ENCODE results near the gene PDSS2. TPM values are rescaled to one million over a fixed set of nuclear protein-coding genes. Genes with fewer than 3 reads are reported as not detected.

Gene PDSS2
- total RNA-seq, 2 experiments from 2014 or later: 12.8 to 15.4 TPM

GRCh38 chr6:107331409-107332386 lies 127.7 kb downstream of the PDSS2 start:
- Mint-ChIP-seq H3K4me3 (no peak overlapping the region), H3K27ac (no peak overlapping the region), H3K27me3 (no peaks in the 10 kb centered on the region), H3K4me1 (peaks cover 14% of the 10 kb centered on the region), H3K36me3 (peaks cover 21% of the 10 kb centered on the region), H3K9me3 (peaks cover 4% of the 10 kb centered on the region)
- DNase-seq (no peak), ATAC-seq (ENCODE audit: low read depth) (no peak)
- POLR2A ChIA-PET: interaction anchor here (1.8 kb wide), 1 partner anchor 127 kb away, joined by 13 read pairs; the partner anchor contains the start of gene PDSS2

- no peak for DNase-seq
- POLR2A ChIA-PET: interaction anchor here (1.8 kb wide), 1 partner anchor 129 kb away, joined by 13 read pairs; the partner anchor contains the start of gene PDSS2
- Mint-ChIP-seq H3K27ac (peak overlapping the region; percentile 18), H3K36me3 (peaks cover 21% of the 10 kb centered on the region), H3K9me3 (peaks cover 3% of the 10 kb centered on the region), H3K27me3 (no peaks in the 10 kb centered on the region), H3K4me3 (peak overlapping the region; percentile 28), H3K4me1 (peaks cover 13% of the 10 kb centered on the region)
- ATAC-seq (ENCODE audit: low read depth): peak; percentile 92
These were observed 129.2 kb downstream of the PDSS2 start for GRCh38 chr6:107330168-107330567.

- DNase-seq (no peak), ATAC-seq (ENCODE audit: low read depth) (no peak)
- H3K36me3 Mint-ChIP-seq: peaks cover 18% of the 10 kb centered on the region
- H3K4me3 Mint-ChIP-seq: no peak overlapping the region
- peaks cover 12% of the 10 kb centered on the region for H3K4me1 Mint-ChIP-seq
- H3K27ac Mint-ChIP-seq: no peak overlapping the region
- POLR2A ChIA-PET: interaction anchor here (1.8 kb wide), 1 partner anchor 130 kb away, joined by 13 read pairs; the partner anchor contains the start of gene PDSS2
- peaks cover 2% of the 10 kb centered on the region for H3K9me3 Mint-ChIP-seq
- H3K27me3 Mint-ChIP-seq: no peaks in the 10 kb centered on the region
These were observed 130.1 kb downstream of the PDSS2 start for GRCh38 chr6:107329063-107329860.

GRCh38 chr6:107328081-107328480 lies 131.3 kb downstream of the PDSS2 start:
- no peaks in the 10 kb centered on the region for H3K9me3 Mint-ChIP-seq
- no peaks in the 10 kb centered on the region for H3K27me3 Mint-ChIP-seq
- peaks cover 11% of the 10 kb centered on the region for H3K36me3 Mint-ChIP-seq
- DNase-seq (no peak), ATAC-seq (ENCODE audit: low read depth) (no peak)
- peaks cover 14% of the 10 kb centered on the region for H3K4me1 Mint-ChIP-seq
- POLR2A ChIA-PET: no interaction called here
- no peak overlapping the region for H3K27ac Mint-ChIP-seq
- H3K4me3 Mint-ChIP-seq: no peak overlapping the region

GRCh38 chr6:107323133-107323785 lies 136.1 kb downstream of the PDSS2 start:
- POLR2A ChIA-PET: no interaction called here

GRCh38 chr6:107321793-107322192 lies 137.6 kb downstream of the PDSS2 start:
- H3K36me3 Mint-ChIP-seq: peaks cover 7% of the 10 kb centered on the region
- peak; percentile 42 for ATAC-seq (ENCODE audit: low read depth)
- no peaks in the 10 kb centered on the region for H3K9me3 Mint-ChIP-seq
- POLR2A ChIA-PET: no interaction called here
- H3K27ac Mint-ChIP-seq: no peak overlapping the region
- peaks cover 8% of the 10 kb centered on the region for H3K4me1 Mint-ChIP-seq
- H3K4me3 Mint-ChIP-seq: no peak overlapping the region
- DNase-seq: no peak
- no peaks in the 10 kb centered on the region for H3K27me3 Mint-ChIP-seq

More at GRCh38 chr6:107323133-107323785, 136.1 kb downstream of the PDSS2 start:
- peaks cover 9% of the 10 kb centered on the region for H3K36me3 Mint-ChIP-seq
- H3K27ac Mint-ChIP-seq: no peak overlapping the region
- DNase-seq (no peak), ATAC-seq (ENCODE audit: low read depth) (no peak)
- no peaks in the 10 kb centered on the region for H3K9me3 Mint-ChIP-seq
- no peak overlapping the region for H3K4me3 Mint-ChIP-seq
- H3K4me1 Mint-ChIP-seq: peaks cover 8% of the 10 kb centered on the region
- H3K27me3 Mint-ChIP-seq: no peaks in the 10 kb centered on the region

- peaks cover 8% of the 10 kb centered on the region for H3K4me1 Mint-ChIP-seq
- no peaks in the 10 kb centered on the region for H3K27me3 Mint-ChIP-seq
- no peaks in the 10 kb centered on the region for H3K9me3 Mint-ChIP-seq
- peaks cover 6% of the 10 kb centered on the region for H3K36me3 Mint-ChIP-seq
- POLR2A ChIA-PET: interaction anchor here (0.6 kb wide), 1 partner anchor 60 kb away, joined by 3 read pairs; no protein-coding TSS in a partner anchor
- DNase-seq (no peak), ATAC-seq (ENCODE audit: low read depth) (no peak)
- no peak overlapping the region for H3K4me3 Mint-ChIP-seq
- H3K27ac Mint-ChIP-seq: no peak overlapping the region
These were observed 139.3 kb downstream of the PDSS2 start for GRCh38 chr6:107319906-107320530.

- POLR2A ChIA-PET: interaction anchor here (0.8 to 2.0 kb wide), 6 partner anchors 141 to 530 kb away, joined by 3 to 16 read pairs (median 3); partner anchors contain the start of gene PDSS2
- H3K27me3 Mint-ChIP-seq: no peaks in the 10 kb centered on the region
- H3K9me3 Mint-ChIP-seq: no peaks in the 10 kb centered on the region
- no peak overlapping the region for H3K27ac Mint-ChIP-seq
- no peak overlapping the region for H3K4me3 Mint-ChIP-seq
- H3K36me3 Mint-ChIP-seq: peaks cover 6% of the 10 kb centered on the region
- peaks cover 6% of the 10 kb centered on the region for H3K4me1 Mint-ChIP-seq
- ATAC-seq (ENCODE audit: low read depth): peak; percentile 72
- peak; percentile 33 for DNase-seq
These were observed 141.1 kb downstream of the PDSS2 start for GRCh38 chr6:107318100-107318736.

- POLR2A ChIA-PET: no interaction called here
- no peaks in the 10 kb centered on the region for H3K9me3 Mint-ChIP-seq
- no peak for ATAC-seq (ENCODE audit: low read depth)
These were observed 144.2 kb downstream of the PDSS2 start for GRCh38 chr6:107315114-107315513.

GRCh38 chr6:107314531-107314939 lies 144.8 kb downstream of the PDSS2 start:
- H3K4me1 Mint-ChIP-seq: peaks cover 1% of the 10 kb centered on the region
- ATAC-seq (ENCODE audit: low read depth) (no peak), DNase-seq (no peak)
- no peaks in the 10 kb centered on the region for H3K9me3 Mint-ChIP-seq
- no peak overlapping the region for H3K27ac Mint-ChIP-seq
- POLR2A ChIA-PET: no interaction called here
- no peaks in the 10 kb centered on the region for H3K27me3 Mint-ChIP-seq
- H3K4me3 Mint-ChIP-seq: no peak overlapping the region
- H3K36me3 Mint-ChIP-seq: no peaks in the 10 kb centered on the region

More at GRCh38 chr6:107315114-107315513, 144.2 kb downstream of the PDSS2 start:
- Mint-ChIP-seq H3K4me3 (no peak overlapping the region), H3K27me3 (no peaks in the 10 kb centered on the region), H3K27ac (no peak overlapping the region), H3K36me3 (no peaks in the 10 kb centered on the region), H3K4me1 (peaks cover 1% of the 10 kb centered on the region)
- no peak for DNase-seq

GRCh38 chr6:107313776-107314175 lies 145.6 kb downstream of the PDSS2 start:
- DNase-seq: no peak
- POLR2A ChIA-PET: no interaction called here
- no peak overlapping the region for H3K4me3 Mint-ChIP-seq
- H3K4me1 Mint-ChIP-seq: peaks cover 1% of the 10 kb centered on the region
- H3K27me3 Mint-ChIP-seq: no peaks in the 10 kb centered on the region
- H3K27ac Mint-ChIP-seq: no peak overlapping the region
- no peaks in the 10 kb centered on the region for H3K36me3 Mint-ChIP-seq
- no peak for ATAC-seq (ENCODE audit: low read depth)
- no peaks in the 10 kb centered on the region for H3K9me3 Mint-ChIP-seq

GRCh38 chr6:107310362-107310761 lies 149.0 kb downstream of the PDSS2 start:
- POLR2A ChIA-PET: no interaction called here
- ATAC-seq (ENCODE audit: low read depth): no peak
- DNase-seq: no peak

More at GRCh38 chr6:107310362-107310761, 149.0 kb downstream of the PDSS2 start:
- H3K27me3 Mint-ChIP-seq: peaks cover 2% of the 10 kb centered on the region
- no peak overlapping the region for H3K27ac Mint-ChIP-seq
- no peaks in the 10 kb centered on the region for H3K9me3 Mint-ChIP-seq
- H3K4me1 Mint-ChIP-seq: peaks cover 2% of the 10 kb centered on the region
- peaks cover 3% of the 10 kb centered on the region for H3K36me3 Mint-ChIP-seq
- no peak overlapping the region for H3K4me3 Mint-ChIP-seq
